Progenitor cell of endocrine pancreas (in vitro differentiated cells): ENCODE data around the gene KAZN. TPM values are rescaled to one million over a fixed set of nuclear protein-coding genes. Genes with fewer than 3 reads are reported as not detected.

ENCODE experiments used
- DNase-seq: peaks from one replicate; pipeline ENCODE4 v3.0.0; 2021; ENCODE audit warnings: low spot score; ENCODE audit not compliant: unreplicated experiment
- H3K27ac Mint-ChIP-seq: 2 replicates; pipeline ENCODE4 v1.8.0; 2021; ENCODE audit warnings: mild to moderate bottlenecking, moderate library complexity, mixed read lengths
- H3K27me3 Mint-ChIP-seq: 2 replicates; pipeline ENCODE4 v1.8.0; 2021; ENCODE audit warnings: mixed read lengths
- H3K36me3 Mint-ChIP-seq: 2 replicates; pipeline ENCODE4 v1.8.0; 2022; ENCODE audit warnings: mixed read lengths; ENCODE audit not compliant: insufficient read depth
- H3K4me1 Mint-ChIP-seq: 2 replicates; pipeline ENCODE4 v1.8.0; 2021; ENCODE audit warnings: low read depth, mixed read lengths
- H3K4me3 Mint-ChIP-seq: 2 replicates; pipeline ENCODE4 v1.8.0; 2021; ENCODE audit warnings: low read depth, mild to moderate bottlenecking, moderate library complexity, mixed read lengths
- H3K9me3 Mint-ChIP-seq: 2 replicates; pipeline ENCODE4 v1.8.0; 2021; ENCODE audit warnings: low read depth, mixed read lengths
- total RNA-seq: library from RNA; stranded (reverse); gene quantifications from 2 replicates; pipeline ENCODE4 v1.2.1, GENCODE V29; 2021
- TF ChIP-seq, protein P1 (sequence below): fragments of 200-600 bp; sonication (generic); IDR thresholded peaks from one replicate; pipeline ENCODE4 v1.5.0; 2021; ENCODE audit warnings: antibody characterized with exemption, mild to moderate bottlenecking; ENCODE audit not compliant: unreplicated experiment

Gene KAZN
- total RNA-seq, 1 donor from 2014 or later, result 12.9 TPM

DNA sequence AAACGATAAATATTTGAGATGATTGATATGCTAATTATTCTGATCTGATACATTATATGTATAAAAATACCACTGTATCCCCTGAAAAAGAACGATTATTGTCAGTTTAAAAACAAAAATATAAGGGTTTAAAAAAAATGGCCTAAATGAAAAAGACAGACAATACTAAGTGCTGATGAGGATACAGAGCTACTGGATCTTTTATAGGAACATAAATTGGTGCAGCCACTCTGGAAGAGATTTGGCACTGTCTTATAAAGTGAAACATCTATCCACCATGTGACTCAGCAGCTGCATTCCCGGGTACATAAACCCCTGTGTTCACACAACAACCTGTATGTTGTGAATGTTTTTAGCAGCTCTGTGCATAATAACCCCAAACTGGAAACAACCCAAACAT lies 44.2 kb downstream of the KAZN start:
- H3K9me3 Mint-ChIP-seq, result peaks cover 14% of the 10 kb centered on the region
- H3K4me3 Mint-ChIP-seq, result no peak overlapping the region
- DNase-seq, result no peak
- no peaks in the 10 kb centered on the region for H3K4me1 Mint-ChIP-seq
- no peaks in the 10 kb centered on the region for H3K27me3 Mint-ChIP-seq
- H3K27ac Mint-ChIP-seq, result no peak overlapping the region
- TF ChIP-seq, protein P1, sequence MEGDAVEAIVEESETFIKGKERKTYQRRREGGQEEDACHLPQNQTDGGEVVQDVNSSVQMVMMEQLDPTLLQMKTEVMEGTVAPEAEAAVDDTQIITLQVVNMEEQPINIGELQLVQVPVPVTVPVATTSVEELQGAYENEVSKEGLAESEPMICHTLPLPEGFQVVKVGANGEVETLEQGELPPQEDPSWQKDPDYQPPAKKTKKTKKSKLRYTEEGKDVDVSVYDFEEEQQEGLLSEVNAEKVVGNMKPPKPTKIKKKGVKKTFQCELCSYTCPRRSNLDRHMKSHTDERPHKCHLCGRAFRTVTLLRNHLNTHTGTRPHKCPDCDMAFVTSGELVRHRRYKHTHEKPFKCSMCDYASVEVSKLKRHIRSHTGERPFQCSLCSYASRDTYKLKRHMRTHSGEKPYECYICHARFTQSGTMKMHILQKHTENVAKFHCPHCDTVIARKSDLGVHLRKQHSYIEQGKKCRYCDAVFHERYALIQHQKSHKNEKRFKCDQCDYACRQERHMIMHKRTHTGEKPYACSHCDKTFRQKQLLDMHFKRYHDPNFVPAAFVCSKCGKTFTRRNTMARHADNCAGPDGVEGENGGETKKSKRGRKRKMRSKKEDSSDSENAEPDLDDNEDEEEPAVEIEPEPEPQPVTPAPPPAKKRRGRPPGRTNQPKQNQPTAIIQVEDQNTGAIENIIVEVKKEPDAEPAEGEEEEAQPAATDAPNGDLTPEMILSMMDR, result no peak
- peaks cover 23% of the 10 kb centered on the region for H3K36me3 Mint-ChIP-seq

GRCh38 chr1:14646973-14647372 lies 48.5 kb downstream of the KAZN start:
- H3K4me1 Mint-ChIP-seq, result peaks cover 14% of the 10 kb centered on the region
- TF ChIP-seq, protein P1, result no peak
- no peak for DNase-seq
- no peak overlapping the region for H3K4me3 Mint-ChIP-seq
- H3K9me3 Mint-ChIP-seq, result peaks cover 14% of the 10 kb centered on the region
- no peaks in the 10 kb centered on the region for H3K27me3 Mint-ChIP-seq
- H3K36me3 Mint-ChIP-seq, result peaks cover 17% of the 10 kb centered on the region
- H3K27ac Mint-ChIP-seq, result no peak overlapping the region

GRCh38 chr1:14647777-14648176 lies 49.3 kb downstream of the KAZN start:
- Mint-ChIP-seq H3K4me1 (peaks cover 14% of the 10 kb centered on the region), H3K27ac (no peak overlapping the region), H3K36me3 (peaks cover 15% of the 10 kb centered on the region), H3K4me3 (no peak overlapping the region), H3K27me3 (no peaks in the 10 kb centered on the region), H3K9me3 (peaks cover 14% of the 10 kb centered on the region)
- DNase-seq, result no peak
- TF ChIP-seq, protein P1, result no peak

GRCh38 chr1:14648391-14648790 lies 49.9 kb downstream of the KAZN start:
- H3K9me3 Mint-ChIP-seq, result peaks cover 14% of the 10 kb centered on the region
- H3K36me3 Mint-ChIP-seq, result peaks cover 13% of the 10 kb centered on the region
- H3K27me3 Mint-ChIP-seq, result no peaks in the 10 kb centered on the region
- TF ChIP-seq, protein P1, result no peak
- no peak overlapping the region for H3K27ac Mint-ChIP-seq
- peaks cover 17% of the 10 kb centered on the region for H3K4me1 Mint-ChIP-seq
- DNase-seq, result no peak
- H3K4me3 Mint-ChIP-seq, result no peak overlapping the region

DNA sequence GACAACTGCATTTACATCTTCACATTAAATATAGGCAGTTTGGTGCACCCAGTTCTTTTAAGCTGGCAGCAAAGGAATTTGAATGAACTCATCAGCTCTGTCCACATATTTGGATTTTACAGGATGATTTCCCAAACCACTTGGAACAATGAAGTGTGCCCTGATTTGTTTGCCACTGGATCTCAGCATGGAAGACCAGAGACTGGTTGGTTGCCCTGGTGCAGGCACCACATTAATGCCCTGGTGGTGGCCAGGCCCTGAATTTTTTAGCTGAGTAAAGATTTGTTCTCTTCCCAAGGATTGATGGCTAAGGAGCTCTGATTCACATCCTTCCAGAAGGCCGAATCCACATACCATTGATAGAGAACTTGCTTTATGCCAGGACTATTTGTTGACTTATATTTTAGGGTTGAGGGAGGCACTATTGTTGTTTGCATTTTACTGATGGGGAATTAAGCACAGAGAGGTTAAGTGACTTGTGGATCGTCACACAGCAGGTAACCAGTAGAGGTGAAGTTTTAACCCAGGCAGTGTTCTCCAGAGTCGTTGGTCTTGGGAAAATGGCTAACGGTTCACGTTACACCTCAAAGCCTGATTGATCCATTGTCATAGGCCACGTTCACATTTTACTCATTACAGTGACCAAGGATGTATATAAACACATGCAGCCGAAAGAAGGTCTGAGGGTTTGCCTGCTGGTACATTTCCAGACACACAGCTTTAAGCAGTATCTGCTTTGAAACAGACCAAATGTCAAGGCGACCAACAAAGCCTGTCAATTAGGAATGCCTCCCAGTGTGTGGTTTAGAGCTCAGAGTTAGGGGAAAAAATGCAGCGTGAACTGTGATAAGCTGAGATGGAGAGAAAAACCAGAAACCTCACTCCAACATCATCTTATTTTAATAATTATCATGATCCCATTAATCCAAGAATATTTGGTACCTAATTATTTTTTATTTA lies 50.7 kb downstream of the KAZN start:
- no peaks in the 10 kb centered on the region for H3K27me3 Mint-ChIP-seq
- no peak overlapping the region for H3K27ac Mint-ChIP-seq
- peaks cover 14% of the 10 kb centered on the region for H3K9me3 Mint-ChIP-seq
- DNase-seq, result no peak
- peaks cover 21% of the 10 kb centered on the region for H3K4me1 Mint-ChIP-seq
- peaks cover 12% of the 10 kb centered on the region for H3K36me3 Mint-ChIP-seq
- no peak overlapping the region for H3K4me3 Mint-ChIP-seq
- TF ChIP-seq, protein P1, result no peak
